Naive thymus-derived CD4-positive, alpha-beta T cell (primary cell): Measurements from ENCODE around the gene VEZT. TPM values are rescaled to one million over a fixed set of nuclear protein-coding genes. Genes with fewer than 3 reads are reported as not detected.
"Not testable (repeated sequence)": the region's sequence is repeated elsewhere in the genome, so short reads cannot be mapped to it uniquely, and the experiment has no call there.

Experiments
- ATAC-seq: fragments of 150-1000 bp; cut with Tn5 transposase; 2 replicates; pipeline ENCODE4 v1.10.0; 2021; ENCODE audit warnings: mild to moderate bottlenecking, moderate library complexity
- CTCF ChIA-PET: fragments of 350-600 bp; sonication (Branson Sonifier 250); formaldehyde crosslinking; loops from one replicate; lab custom pipeline; 2021; ENCODE audit warnings: antibody characterized with exemption; lab: Charles Lee
- POLR2A ChIA-PET: fragments of 350-600 bp; sonication (Branson Sonifier 250); formaldehyde crosslinking; loops from one replicate; lab custom pipeline; 2021; ENCODE audit warnings: antibody characterized with exemption, inconsistent platforms; lab: Charles Lee
- DNase-seq, 9 donors: peaks; one replicate each; pipeline versions ENCODE4 v3.0.0 to v3.0.0-alpha.2; 2020 to 2022; ENCODE audit warnings: mixed read lengths in 1 of 9
- H3K27ac ChIP-seq: one replicate; pipeline ENCODE4 v1.7.0; 2013; ENCODE audit warnings: mild to moderate bottlenecking, low read depth, low read length, moderate library complexity
- H3K27me3 ChIP-seq, 2 donors: one replicate each; pipeline ENCODE4 v1.7.0; 2013; ENCODE audit warnings: low read length in 2 of 2, mild to moderate bottlenecking in 2 of 2, moderate library complexity in 2 of 2; ENCODE audit not compliant: control insufficient read depth in 2 of 2, insufficient read depth in 2 of 2
- H3K36me3 ChIP-seq, 3 experiments: 1 replicate in 2 of 3; 2 replicates in 1 of 3; pipeline ENCODE4 v1.7.0; 2013; ENCODE audit warnings: low read length in 3 of 3, mild to moderate bottlenecking in 3 of 3, moderate library complexity in 1 of 3; ENCODE audit not compliant: insufficient read depth in 3 of 3, control insufficient read depth in 2 of 3
- H3K4me1 ChIP-seq, 2 donors: one replicate each; pipeline ENCODE4 v1.7.0; 2013; ENCODE audit warnings: low read length in 2 of 2, mild to moderate bottlenecking in 2 of 2, moderate library complexity in 1 of 2; ENCODE audit not compliant: control insufficient read depth in 2 of 2, insufficient read depth in 2 of 2
- H3K4me3 ChIP-seq: 2 replicates; pipeline ENCODE4 v1.7.0; 2013; ENCODE audit warnings: mild to moderate bottlenecking, low read length
- H3K9me3 ChIP-seq, 3 experiments: 1 replicate in 2 of 3; 2 replicates in 1 of 3; pipeline ENCODE4 v1.7.0; 2013; ENCODE audit warnings: low read length in 3 of 3; ENCODE audit not compliant: control insufficient read depth in 2 of 3
- H3K27ac Mint-ChIP-seq, 9 donors: one replicate each; pipeline ENCODE4 v1.8.0; 2020 to 2022; ENCODE audit warnings: mixed read lengths in 9 of 9, mild to moderate bottlenecking in 8 of 9, moderate library complexity in 5 of 9, inconsistent platforms in 2 of 9
- H3K27me3 Mint-ChIP-seq, 5 donors: one replicate each; pipeline ENCODE4 v1.8.0; 2021 to 2022; ENCODE audit warnings: mixed read lengths in 5 of 5, mild to moderate bottlenecking in 1 of 5
- H3K36me3 Mint-ChIP-seq, 5 donors: one replicate each; pipeline ENCODE4 v1.8.0; 2020 to 2022; ENCODE audit warnings: mixed read lengths in 5 of 5, mild to moderate bottlenecking in 3 of 5, inconsistent platforms in 1 of 5
- H3K4me1 Mint-ChIP-seq, 7 donors: one replicate each; pipeline ENCODE4 v1.8.0; 2020 to 2022; ENCODE audit warnings: mixed read lengths in 7 of 7, mild to moderate bottlenecking in 3 of 7, inconsistent platforms in 1 of 7
- H3K4me3 Mint-ChIP-seq, 10 donors: one replicate each; pipeline ENCODE4 v1.8.0; 2020 to 2022; ENCODE audit warnings: mild to moderate bottlenecking in 10 of 10, mixed read lengths in 10 of 10, moderate library complexity in 6 of 10, inconsistent platforms in 2 of 10
- H3K9me3 Mint-ChIP-seq, 11 donors: one replicate each; pipeline ENCODE4 v1.8.0; 2020 to 2022; ENCODE audit warnings: mixed read lengths in 11 of 11, mild to moderate bottlenecking in 4 of 11, inconsistent platforms in 1 of 11, moderate library complexity in 1 of 11
- intact Hi-C, 2 donors: fragments of 100-400 bp; cut with micrococcal nuclease; formaldehyde crosslinking; loops; one replicate each; pipeline ENCODE4 v1.15.1; 2023
- polyA plus RNA-seq, 2 donors: library from polyadenylated mRNA; unstranded; fragments of 300-500 nt; fragmentation: Illumina TruSeq; gene quantifications; one replicate each; pipeline ENCODE4 v1.2.3, GENCODE V29; 2021
- total RNA-seq, 6 experiments: library from RNA in 5 of 6; stranded (reverse) in 5 of 6; gene quantifications; 1 replicate in 5 of 6; 2 replicates in 1 of 6; pipeline ENCODE4 v1.2.3 and lab custom pipeline; 2021 to 2026

The VEZT gene
- total and polyA plus RNA-seq, 7 experiments from 2014 or later: 23.2 to 48.8 (median 38.7) TPM

DNA sequence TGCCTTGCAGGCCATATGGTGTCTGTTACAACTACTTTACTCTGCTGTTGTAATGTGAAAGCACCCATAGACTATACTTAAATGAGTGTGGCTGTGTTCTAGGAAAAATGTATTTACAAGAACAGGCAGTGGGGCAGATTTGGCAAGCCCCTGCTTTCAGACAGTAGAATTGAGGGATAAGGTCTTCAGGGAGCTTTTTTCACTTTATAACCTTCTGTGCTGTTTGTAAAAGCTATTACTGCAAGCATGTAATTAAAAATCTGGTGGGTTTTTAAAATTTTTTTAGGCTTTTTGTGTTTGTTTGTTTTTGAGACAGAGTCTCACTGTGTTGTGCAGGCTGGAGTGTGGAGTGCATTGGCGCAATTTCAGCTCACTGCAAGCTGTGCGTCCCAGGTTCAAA is 73.9 kb downstream of the VEZT start:
- no peak overlapping the region for H3K4me3 Mint-ChIP-seq
- Histone ChIP-seq H3K27ac (no peak overlapping the region), H3K4me1 (no peaks in the 10 kb centered on the region), H3K36me3 (peaks cover 0 to 24% (median 5%) of the 10 kb centered on the region in 3 experiments), H3K4me3 (no peak overlapping the region), H3K9me3 (no peaks in the 10 kb centered on the region), H3K27me3 (no peaks in the 10 kb centered on the region)
- POLR2A ChIA-PET: no interaction called here
- ATAC-seq: no peak
- no peaks in the 10 kb centered on the region for H3K9me3 Mint-ChIP-seq
- H3K36me3 Mint-ChIP-seq: peaks cover 3 to 43% (median 13%) of the 10 kb centered on the region in 5 donors
- intact Hi-C loops: no loop called here
- H3K27ac Mint-ChIP-seq: no peak overlapping the region
- no peaks in the 10 kb centered on the region for H3K27me3 Mint-ChIP-seq
- no peak for DNase-seq
- CTCF ChIA-PET: no interaction called here
- peaks cover 0 to 4% (median 0%) of the 10 kb centered on the region in 7 donors for H3K4me1 Mint-ChIP-seq

- H3K4me3 Mint-ChIP-seq: no peak overlapping the region
- DNase-seq: no peak
- Histone ChIP-seq H3K36me3 (peaks cover 4 to 39% (median 5%) of the 10 kb centered on the region in 3 experiments), H3K27ac (no peak overlapping the region), H3K9me3 (no peaks in the 10 kb centered on the region), H3K27me3 (no peaks in the 10 kb centered on the region), H3K4me3 (no peak overlapping the region), H3K4me1 (no peaks in the 10 kb centered on the region)
- H3K27ac Mint-ChIP-seq: no peak overlapping the region
- H3K27me3 Mint-ChIP-seq: no peaks in the 10 kb centered on the region
- intact Hi-C loops: no loop called here
- no peaks in the 10 kb centered on the region for H3K9me3 Mint-ChIP-seq
- peaks cover 5 to 35% (median 28%) of the 10 kb centered on the region in 5 donors for H3K36me3 Mint-ChIP-seq
- ATAC-seq: no peak
- ChIA-PET POLR2A (no interaction called here), CTCF (no interaction called here)
- no peaks in the 10 kb centered on the region for H3K4me1 Mint-ChIP-seq
Measured at GRCh38 chr12:95298916-95299315, 81.3 kb downstream of the VEZT start.

GRCh38 chr12:95300286-95300685 is 82.7 kb downstream of the VEZT start:
- H3K4me3 Mint-ChIP-seq: no peak overlapping the region
- POLR2A ChIA-PET: no interaction called here
- Histone ChIP-seq H3K36me3 (peaks cover 0 to 35% (median 4%) of the 10 kb centered on the region in 3 experiments), H3K4me1 (no peaks in the 10 kb centered on the region), H3K27ac (no peak overlapping the region), H3K4me3 (no peak overlapping the region), H3K27me3 (no peaks in the 10 kb centered on the region), H3K9me3 (no peaks in the 10 kb centered on the region)
- CTCF ChIA-PET: no interaction called here
- no peak for ATAC-seq
- peak overlapping the region in 1 of 9 donors; percentile 2 for H3K27ac Mint-ChIP-seq
- no peaks in the 10 kb centered on the region for H3K27me3 Mint-ChIP-seq
- no peak for DNase-seq
- H3K4me1 Mint-ChIP-seq: no peaks in the 10 kb centered on the region
- H3K9me3 Mint-ChIP-seq: peaks cover 0 to 3% (median 0%) of the 10 kb centered on the region in 11 donors
- H3K36me3 Mint-ChIP-seq: peaks cover 5 to 37% (median 28%) of the 10 kb centered on the region in 5 donors
- intact Hi-C loops: no loop called here

DNA sequence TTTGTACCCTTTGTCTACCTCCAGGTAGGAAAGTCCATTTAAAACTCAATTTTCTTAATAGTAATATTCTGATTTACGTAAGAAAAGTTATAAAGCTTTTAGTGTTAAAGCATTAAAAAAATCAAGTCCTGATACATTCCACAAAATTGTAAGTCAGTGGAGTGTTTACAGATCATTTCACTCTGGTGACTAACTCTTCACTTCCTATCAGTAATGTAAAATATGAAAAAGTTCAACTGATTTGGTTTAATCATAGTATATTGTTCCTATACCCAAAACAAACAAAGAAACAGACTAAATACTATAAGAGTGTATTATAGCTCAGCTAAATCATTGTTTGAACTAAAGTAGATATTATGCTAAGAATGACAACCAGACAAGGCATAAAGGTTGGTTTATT is 85.9 kb downstream of the VEZT start:
- ATAC-seq (no peak), DNase-seq (no peak)
- no peaks in the 10 kb centered on the region for H3K4me1 Mint-ChIP-seq
- intact Hi-C loops: no loop called here
- peaks cover 0 to 3% (median 0%) of the 10 kb centered on the region in 11 donors for H3K9me3 Mint-ChIP-seq
- H3K27me3 ChIP-seq: no peaks in the 10 kb centered on the region
- no peaks in the 10 kb centered on the region for H3K27me3 Mint-ChIP-seq
- no peak overlapping the region for H3K4me3 ChIP-seq
- CTCF ChIA-PET: no interaction called here
- H3K36me3 Mint-ChIP-seq: peaks cover 5 to 29% (median 19%) of the 10 kb centered on the region in 5 donors
- no peak overlapping the region for H3K27ac Mint-ChIP-seq
- H3K9me3 ChIP-seq: no peaks in the 10 kb centered on the region
- POLR2A ChIA-PET: no interaction called here
- H3K4me3 Mint-ChIP-seq: no peak overlapping the region
- H3K27ac ChIP-seq: no peak overlapping the region
- H3K36me3 ChIP-seq: peaks cover 0 to 11% (median 4%) of the 10 kb centered on the region in 3 experiments
- H3K4me1 ChIP-seq: no peaks in the 10 kb centered on the region

GRCh38 chr12:95304673-95305198 is 87.1 kb downstream of the VEZT start:
- Histone ChIP-seq H3K4me3 (no peak overlapping the region), H3K27ac (no peak overlapping the region), H3K4me1 (no peaks in the 10 kb centered on the region), H3K27me3 (no peaks in the 10 kb centered on the region), H3K36me3 (peaks cover 0 to 7% (median 4%) of the 10 kb centered on the region in 3 experiments), H3K9me3 (no peaks in the 10 kb centered on the region)
- Mint-ChIP-seq H3K4me3 (no peak overlapping the region), H3K27ac (peak overlapping the region in 1 of 9 donors; percentile 29), H3K36me3 (peaks cover 5 to 33% (median 12%) of the 10 kb centered on the region in 5 donors), H3K9me3 (peaks cover 0 to 3% (median 0%) of the 10 kb centered on the region in 11 donors), H3K4me1 (no peaks in the 10 kb centered on the region), H3K27me3 (no peaks in the 10 kb centered on the region)
- ChIA-PET POLR2A (no interaction called here), CTCF (no interaction called here)
- intact Hi-C loops: loop anchor here in 1 of 2 donors (2.0 kb wide), 1 partner anchor 30 kb away; no protein-coding TSS in a partner anchor
- ATAC-seq (no peak), DNase-seq (no peak)

- Histone ChIP-seq H3K4me1 (no peaks in the 10 kb centered on the region), H3K36me3 (no peaks in the 10 kb centered on the region), H3K27ac (no peak overlapping the region), H3K4me3 (no peak overlapping the region), H3K9me3 (no peaks in the 10 kb centered on the region), H3K27me3 (peaks cover 0 to 2% of the 10 kb centered on the region in 2 donors)
- H3K27me3 Mint-ChIP-seq: peaks cover 0 to 9% (median 5%) of the 10 kb centered on the region in 5 donors
- H3K36me3 Mint-ChIP-seq: peaks cover 0 to 10% (median 0%) of the 10 kb centered on the region in 5 donors
- DNase-seq (no peak), ATAC-seq (no peak)
- no peak overlapping the region for H3K27ac Mint-ChIP-seq
- intact Hi-C loops: no loop called here
- ChIA-PET CTCF (no interaction called here), POLR2A (interaction anchor here (0.7 kb wide), 1 partner anchor 139 kb away, joined by 3 read pairs; no protein-coding TSS in a partner anchor)
- no peak overlapping the region for H3K4me3 Mint-ChIP-seq
- H3K9me3 Mint-ChIP-seq: peaks cover 0 to 1% (median 0%) of the 10 kb centered on the region in 11 donors
- no peaks in the 10 kb centered on the region for H3K4me1 Mint-ChIP-seq
Measured at GRCh38 chr12:95312656-95313055, 95.0 kb downstream of the VEZT start.

DNA sequence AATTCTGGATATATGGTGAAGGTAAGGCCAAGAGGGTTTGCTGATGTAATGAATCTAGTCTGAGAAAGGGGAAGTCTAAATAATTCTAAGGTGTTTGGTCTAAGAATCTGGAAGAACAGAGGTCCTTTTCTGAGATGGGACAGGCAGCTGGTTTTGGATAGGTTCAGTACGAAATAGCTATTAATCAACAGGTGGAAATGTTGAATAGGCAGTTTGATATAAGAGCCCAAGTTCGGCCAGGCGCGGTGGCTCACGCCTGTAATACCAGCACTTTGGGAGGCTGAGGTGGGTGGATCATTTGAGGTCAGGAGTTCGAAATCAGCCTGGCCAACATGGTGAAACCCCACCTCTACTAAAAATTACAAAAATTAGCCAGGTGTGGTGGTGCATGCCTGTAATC is 97.1 kb downstream of the VEZT start:
- H3K27ac ChIP-seq, H3K4me1 ChIP-seq, H3K27me3 Mint-ChIP-seq, H3K9me3 Mint-ChIP-seq, H3K27me3 ChIP-seq, H3K27ac Mint-ChIP-seq, ATAC-seq, H3K4me3 Mint-ChIP-seq, H3K4me1 Mint-ChIP-seq, POLR2A ChIA-PET, intact Hi-C loops, H3K9me3 ChIP-seq, H3K36me3 Mint-ChIP-seq, H3K36me3 ChIP-seq, CTCF ChIA-PET, DNase-seq, H3K4me3 ChIP-seq: not testable (repeated sequence)
